HTERT RPE-1 (cell line): ENCODE measurements around the gene SCAMP3.
"Not testable (repeated sequence)": the region's sequence is repeated elsewhere in the genome, so short reads cannot be mapped to it uniquely, and the experiment has no call there.

Source experiments
- in situ Hi-C: fragments of 300-500 bp; cut with MboI; formaldehyde crosslinking; loops from 4 replicates; pipeline ENCODE4 v1.14.3; 2020; ENCODE audit warnings: low sequenced_read_pairs

Gene SCAMP3

GRCh38 chr1:155232001-155232978 is 29.9 kb downstream of the SCAMP3 start:
- in situ Hi-C loops: not testable (repeated sequence)

- in situ Hi-C loops: not testable (repeated sequence)
Observed at GRCh38 chr1:155231302-155231701, 30.9 kb downstream of the SCAMP3 start.

GRCh38 chr1:155228096-155228427 is 34.1 kb downstream of the SCAMP3 start:
- in situ Hi-C loops: no loop called here

GRCh38 chr1:155227261-155228095 is 34.7 kb downstream of the SCAMP3 start:
- in situ Hi-C loops: no loop called here

GRCh38 chr1:155226910-155227260 is 35.3 kb downstream of the SCAMP3 start:
- in situ Hi-C loops: no loop called here

GRCh38 chr1:155226188-155226909 is 35.8 kb downstream of the SCAMP3 start:
- in situ Hi-C loops: no loop called here

- in situ Hi-C loops: not testable (repeated sequence)
Observed at GRCh38 chr1:155225404-155225759, 36.8 kb downstream of the SCAMP3 start.

GRCh38 chr1:155223047-155223446 is 39.1 kb downstream of the SCAMP3 start:
- in situ Hi-C loops: no loop called here

- in situ Hi-C loops: not testable (repeated sequence)
Observed at GRCh38 chr1:155220211-155220965, 41.8 kb downstream of the SCAMP3 start.

GRCh38 chr1:155219592-155220031 is 42.5 kb downstream of the SCAMP3 start:
- in situ Hi-C loops: no loop called here

GRCh38 chr1:155218854-155219591 is 43.1 kb downstream of the SCAMP3 start:
- in situ Hi-C loops: no loop called here

- in situ Hi-C loops: not testable (repeated sequence)
Observed at GRCh38 chr1:155214702-155215101, 47.5 kb downstream of the SCAMP3 start.

GRCh38 chr1:155212051-155212440 is 50.1 kb downstream of the SCAMP3 start:
- in situ Hi-C loops: not testable (repeated sequence)

- in situ Hi-C loops: not testable (repeated sequence)
Observed at GRCh38 chr1:155211381-155212050, 50.6 kb downstream of the SCAMP3 start.

GRCh38 chr1:155210314-155211104 is 51.7 kb downstream of the SCAMP3 start:
- in situ Hi-C loops: no loop called here

GRCh38 chr1:155209312-155209721 is 52.8 kb downstream of the SCAMP3 start:
- in situ Hi-C loops: no loop called here

- in situ Hi-C loops: no loop called here
Observed at GRCh38 chr1:155208541-155209311, 53.4 kb downstream of the SCAMP3 start, which contains the start of gene MTX1. MTX1 (plus strand) TSS chr1:155208695; CDS start chr1:155208805, 110 bp downstream.
